GM10266 (cell line): Measurements from ENCODE around the gene CCDC28A.

Source experiments
- DNase-seq: peaks from one replicate; pipeline ENCODE4 v3.0.0; 2012; ENCODE audit errors: extremely low spot score
- TF ChIP-seq, protein P1 (sequence below): IDR thresholded peaks from 2 replicates; pipeline ENCODE4 v1.5.1; 2012; ENCODE audit warnings: mild to moderate bottlenecking, low read depth; ENCODE audit not compliant: control insufficient read depth, insufficient read depth; ENCODE audit errors: missing control alignments

The CCDC28A gene

DNA sequence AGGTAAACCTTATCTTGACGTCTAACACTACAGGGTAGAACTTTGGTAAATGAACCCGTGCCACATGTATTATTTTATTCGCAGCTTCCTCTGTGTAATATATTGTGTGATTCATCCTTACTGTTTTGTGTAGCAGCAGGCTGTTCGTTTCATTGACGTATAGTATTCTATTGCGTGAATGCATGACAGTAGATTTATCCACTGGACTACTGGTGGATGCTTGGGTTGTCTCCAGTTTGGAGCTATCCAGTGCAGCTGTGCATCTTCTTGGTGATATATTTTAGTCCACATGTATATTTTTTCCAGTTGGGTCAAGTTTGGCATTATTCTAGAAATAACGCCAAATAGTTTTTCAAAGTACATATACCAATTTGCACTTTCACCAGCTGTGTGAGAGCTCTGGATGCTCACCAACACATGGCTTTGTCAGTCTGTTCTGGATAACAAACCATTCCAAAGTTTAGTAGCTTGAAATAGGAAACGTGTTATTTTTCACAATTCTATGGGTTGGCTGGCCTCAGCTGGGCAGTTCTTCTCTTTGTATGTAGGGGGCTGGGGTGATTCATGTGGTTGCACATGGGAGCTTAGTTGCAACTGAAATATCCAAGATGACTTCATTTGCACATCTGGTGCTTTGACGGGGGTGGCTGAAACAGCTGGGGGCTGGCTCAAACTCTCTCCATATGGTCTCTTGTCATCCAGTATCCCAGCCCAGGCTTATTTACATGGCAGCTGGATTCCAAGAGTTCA lies 31.6 kb downstream of the CCDC28A start:
- TF ChIP-seq, protein P1, sequence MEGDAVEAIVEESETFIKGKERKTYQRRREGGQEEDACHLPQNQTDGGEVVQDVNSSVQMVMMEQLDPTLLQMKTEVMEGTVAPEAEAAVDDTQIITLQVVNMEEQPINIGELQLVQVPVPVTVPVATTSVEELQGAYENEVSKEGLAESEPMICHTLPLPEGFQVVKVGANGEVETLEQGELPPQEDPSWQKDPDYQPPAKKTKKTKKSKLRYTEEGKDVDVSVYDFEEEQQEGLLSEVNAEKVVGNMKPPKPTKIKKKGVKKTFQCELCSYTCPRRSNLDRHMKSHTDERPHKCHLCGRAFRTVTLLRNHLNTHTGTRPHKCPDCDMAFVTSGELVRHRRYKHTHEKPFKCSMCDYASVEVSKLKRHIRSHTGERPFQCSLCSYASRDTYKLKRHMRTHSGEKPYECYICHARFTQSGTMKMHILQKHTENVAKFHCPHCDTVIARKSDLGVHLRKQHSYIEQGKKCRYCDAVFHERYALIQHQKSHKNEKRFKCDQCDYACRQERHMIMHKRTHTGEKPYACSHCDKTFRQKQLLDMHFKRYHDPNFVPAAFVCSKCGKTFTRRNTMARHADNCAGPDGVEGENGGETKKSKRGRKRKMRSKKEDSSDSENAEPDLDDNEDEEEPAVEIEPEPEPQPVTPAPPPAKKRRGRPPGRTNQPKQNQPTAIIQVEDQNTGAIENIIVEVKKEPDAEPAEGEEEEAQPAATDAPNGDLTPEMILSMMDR, result no peak
- DNase-seq, result no peak

DNA sequence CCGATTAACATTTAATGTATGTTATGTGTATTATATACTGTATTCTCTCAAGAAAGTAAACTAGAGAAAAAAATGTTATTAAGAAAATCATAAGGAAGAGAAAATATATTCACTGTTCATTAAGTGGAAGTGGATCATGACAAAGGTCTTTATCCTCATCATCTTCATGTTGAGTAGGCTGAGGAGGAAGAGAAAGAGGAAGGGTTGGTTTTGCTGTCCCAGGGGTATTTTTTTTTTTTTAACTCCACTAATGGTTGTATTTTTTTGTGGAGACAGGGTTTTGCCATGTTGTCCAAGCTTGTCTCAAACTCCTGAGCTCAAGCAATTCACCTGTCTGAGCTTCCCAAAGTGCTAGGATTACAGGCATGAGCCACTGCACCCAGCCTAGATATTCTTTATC lies 33.3 kb downstream of the CCDC28A start:
- DNase-seq, result no peak
- TF ChIP-seq, protein P1, result no peak

DNA sequence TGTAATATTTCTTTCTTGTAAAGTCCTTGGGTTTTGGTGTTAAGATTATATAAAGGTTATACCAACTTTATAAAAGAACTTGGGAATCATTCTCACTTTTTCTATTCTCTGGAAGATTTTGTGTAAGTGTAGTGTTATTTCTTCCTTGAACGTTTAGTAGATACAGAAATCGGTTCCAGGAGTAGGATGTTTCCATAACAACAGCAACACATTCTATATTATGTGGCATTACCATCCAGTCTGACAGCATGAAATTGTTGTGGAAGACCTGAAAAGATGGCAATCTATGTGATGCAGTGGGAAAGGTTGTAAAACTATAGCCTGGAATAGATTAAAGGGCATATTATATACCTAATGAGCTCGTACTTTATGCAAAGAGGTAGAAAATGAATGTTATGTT lies 36.1 kb downstream of the CCDC28A start:
- no peak for DNase-seq

DNA sequence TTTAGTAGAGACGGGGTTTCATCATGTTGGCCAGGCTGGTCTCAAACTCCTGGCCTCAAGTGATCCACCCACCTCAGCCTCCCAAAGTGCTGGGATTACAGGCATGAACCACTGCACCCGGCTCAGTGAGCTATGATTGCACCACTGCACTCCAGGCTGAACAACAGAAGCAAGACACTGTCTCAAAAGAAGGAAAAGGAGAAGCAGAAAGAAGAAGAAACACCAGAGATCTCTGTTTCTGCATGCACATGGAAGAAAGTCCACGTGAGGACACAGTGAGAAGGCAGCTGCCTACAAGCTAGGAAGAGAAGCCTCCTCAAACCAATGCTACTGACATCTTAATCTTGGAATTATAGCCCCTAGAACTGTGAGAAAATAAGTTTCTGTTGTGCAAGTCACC lies 38.3 kb downstream of the CCDC28A start:
- no peak for DNase-seq

More for the DNA sequence above, 36.1 kb downstream of the CCDC28A start:
- TF ChIP-seq, protein P1, result no peak

DNA sequence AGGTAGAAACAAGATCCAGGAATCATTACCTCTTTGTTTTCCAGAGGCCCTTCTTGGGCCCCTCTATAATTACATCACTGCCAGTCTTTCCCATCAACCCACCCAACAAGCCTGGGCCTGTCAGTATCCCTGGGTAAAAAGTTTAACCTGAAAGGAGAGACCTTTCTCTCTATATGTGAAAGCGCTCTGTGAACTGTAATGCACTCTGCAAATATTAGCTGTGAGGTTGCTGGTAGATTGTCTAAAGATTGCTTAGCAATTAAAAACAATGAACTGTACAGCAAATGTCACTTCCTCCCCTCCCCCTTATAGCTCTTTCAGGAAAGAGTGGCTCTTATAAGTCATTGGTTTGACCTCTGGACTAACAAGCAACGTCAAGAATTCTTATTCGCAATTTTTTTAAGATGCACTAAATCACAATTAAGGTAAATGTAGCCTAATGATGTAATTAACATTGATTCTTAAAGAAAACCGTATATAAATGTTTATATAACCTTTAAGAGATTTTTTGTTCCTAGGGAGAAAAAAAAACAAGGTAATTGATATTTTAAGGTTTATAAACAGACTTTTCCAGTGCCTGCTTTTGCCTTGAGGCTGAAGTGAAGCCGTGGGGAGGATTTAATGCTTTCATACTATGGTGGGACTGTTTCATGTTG lies 40.7 kb downstream of the CCDC28A start:
- TF ChIP-seq, protein P1, result no peak
- no peak for DNase-seq

More for the DNA sequence above, 38.3 kb downstream of the CCDC28A start:
- TF ChIP-seq, protein P1, result no peak

DNA sequence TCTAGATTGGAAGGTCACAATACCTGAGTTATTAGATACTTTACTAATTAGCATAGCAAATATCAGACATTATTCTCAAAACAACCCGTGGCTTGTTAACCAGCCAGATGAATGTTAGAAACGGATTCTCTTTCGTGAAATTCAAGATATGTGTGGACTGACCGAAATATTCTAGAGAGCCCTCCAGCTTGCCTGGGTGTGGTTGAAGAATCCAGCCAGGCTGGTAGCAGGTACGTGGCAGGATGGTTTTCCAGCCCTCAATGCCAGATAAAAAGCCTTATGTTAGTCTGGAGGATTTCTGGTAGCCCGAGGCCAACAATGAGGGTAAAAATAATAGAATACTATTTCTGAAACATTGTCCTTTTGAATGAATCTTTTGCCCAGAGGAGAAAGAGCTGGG lies 41.7 kb downstream of the CCDC28A start:
- TF ChIP-seq, protein P1, result no peak
- DNase-seq, result no peak
